ENCODE data around the gene PPIB. TPM values are rescaled to one million over a fixed set of nuclear protein-coding genes. Genes with fewer than 3 reads are reported as not detected.
A peak's percentile ranks its signal among the peaks of the same experiment; 100 is the strongest.
"Not testable (repeated sequence)": the region's sequence is repeated elsewhere in the genome, so short reads cannot be mapped to it uniquely, and the experiment has no call there.

Gene PPIB
- total RNA-seq, 1 experiment from 2014 or later = 1,026 TPM

GRCh38 chr15:64141798-64142512 is 20.9 kb downstream of the PPIB start:
- no peak for DNase-seq (ENCODE audit: low read depth)

GRCh38 chr15:64138331-64138941 is 24.4 kb downstream of the PPIB start:
- no peak for DNase-seq (ENCODE audit: low read depth)

GRCh38 chr15:64137226-64137833 is 25.5 kb downstream of the PPIB start:
- DNase-seq (ENCODE audit: low read depth) = no peak

GRCh38 chr15:64136347-64136746 is 26.5 kb downstream of the PPIB start:
- no peak for DNase-seq (ENCODE audit: low read depth)

- peak; percentile 34 for DNase-seq (ENCODE audit: low read depth)
Measured at GRCh38 chr15:64134345-64134829, 28.4 kb downstream of the PPIB start.

- no peak for DNase-seq (ENCODE audit: low read depth)
Measured at GRCh38 chr15:64133623-64134344, 29.0 kb downstream of the PPIB start.

GRCh38 chr15:64132217-64132616 is 30.6 kb downstream of the PPIB start:
- DNase-seq (ENCODE audit: low read depth) = no peak

GRCh38 chr15:64131547-64131946 is 31.3 kb downstream of the PPIB start:
- DNase-seq (ENCODE audit: low read depth) = no peak

GRCh38 chr15:64130159-64130558 is 32.7 kb downstream of the PPIB start:
- no peak for DNase-seq (ENCODE audit: low read depth)

GRCh38 chr15:64127521-64128270 is 35.1 kb downstream of the PPIB start:
- DNase-seq (ENCODE audit: low read depth) = no peak

- DNase-seq (ENCODE audit: low read depth) = no peak
Measured at GRCh38 chr15:64125978-64126377, 36.8 kb downstream of the PPIB start.

GRCh38 chr15:64122936-64123351 is 39.9 kb downstream of the PPIB start:
- DNase-seq (ENCODE audit: low read depth) = no peak

GRCh38 chr15:64122444-64122843 is 40.4 kb downstream of the PPIB start:
- DNase-seq (ENCODE audit: low read depth) = no peak

GRCh38 chr15:64121614-64122013 is 41.2 kb downstream of the PPIB start:
- DNase-seq (ENCODE audit: low read depth) = no peak

- DNase-seq (ENCODE audit: low read depth) = not testable (repeated sequence)
Measured at GRCh38 chr15:64120322-64120721, 42.5 kb downstream of the PPIB start.

GRCh38 chr15:64117759-64118487 is 44.9 kb downstream of the PPIB start:
- DNase-seq (ENCODE audit: low read depth) = no peak

- no peak for DNase-seq (ENCODE audit: low read depth)
Measured at GRCh38 chr15:64112904-64113303, 49.9 kb downstream of the PPIB start.

- DNase-seq (ENCODE audit: low read depth) = no peak
Measured at GRCh38 chr15:64112073-64112772, 50.6 kb downstream of the PPIB start.

GRCh38 chr15:64111679-64112050 is 51.2 kb downstream of the PPIB start:
- DNase-seq (ENCODE audit: low read depth) = no peak

- no peak for DNase-seq (ENCODE audit: low read depth)
Measured at GRCh38 chr15:64110950-64111678, 51.7 kb downstream of the PPIB start.
